Fibroblast of skin of right quadriceps (primary cell): ENCODE measurements around the gene LYSMD2.
"Not testable (repeated sequence)": the region's sequence is repeated elsewhere in the genome, so short reads cannot be mapped to it uniquely, and the experiment has no call there.

Experiments used
- DNase-seq: peaks from one replicate; pipeline ENCODE4 v3.0.0-alpha.2; 2013

The LYSMD2 gene

GRCh38 chr15:51737522-51738305, at the start of gene LYSMD2:
Gene LYSMD2 (minus strand): TSS chr15:51737655. CDS start chr15:51737622, 33 bp downstream.
- peak; percentile 57 for DNase-seq

GRCh38 chr15:51787130-51787529, 49.7 kb upstream of the LYSMD2 start:
- DNase-seq = not testable (repeated sequence)

GRCh38 chr15:51783967-51784366, 46.5 kb upstream of the LYSMD2 start:
- no peak for DNase-seq

GRCh38 chr15:51782357-51782896, 45.0 kb upstream of the LYSMD2 start:
- no peak for DNase-seq

GRCh38 chr15:51781506-51781905, 44.1 kb upstream of the LYSMD2 start:
- DNase-seq = no peak

- no peak for DNase-seq
Measured at GRCh38 chr15:51780636-51781035, 43.2 kb upstream of the LYSMD2 start.

GRCh38 chr15:51776952-51777569, 39.6 kb upstream of the LYSMD2 start:
- DNase-seq = peak; percentile 72

GRCh38 chr15:51775967-51776816, 38.7 kb upstream of the LYSMD2 start:
- peak; percentile 25 for DNase-seq

- DNase-seq = no peak
Measured at GRCh38 chr15:51774916-51775315, 37.5 kb upstream of the LYSMD2 start.

- no peak for DNase-seq
Measured at GRCh38 chr15:51771773-51772172, 34.3 kb upstream of the LYSMD2 start.

GRCh38 chr15:51770902-51771301, 33.4 kb upstream of the LYSMD2 start:
- DNase-seq = no peak

GRCh38 chr15:51768018-51768417, 30.6 kb upstream of the LYSMD2 start:
- DNase-seq = no peak

GRCh38 chr15:51766341-51766740, 28.9 kb upstream of the LYSMD2 start:
- no peak for DNase-seq

GRCh38 chr15:51765751-51766150, 28.3 kb upstream of the LYSMD2 start:
- no peak for DNase-seq

GRCh38 chr15:51760805-51761204, 23.4 kb upstream of the LYSMD2 start:
- no peak for DNase-seq

GRCh38 chr15:51759557-51760070, 22.2 kb upstream of the LYSMD2 start:
- peak; percentile 98 for DNase-seq

- peak; percentile 88 for DNase-seq
Measured at GRCh38 chr15:51758645-51759044, 21.2 kb upstream of the LYSMD2 start.

GRCh38 chr15:51757450-51757849, 20.0 kb upstream of the LYSMD2 start:
- DNase-seq = no peak

- no peak for DNase-seq
Measured at GRCh38 chr15:51756482-51756881, 19.0 kb upstream of the LYSMD2 start.

GRCh38 chr15:51755790-51756189, 18.3 kb upstream of the LYSMD2 start:
- no peak for DNase-seq

- no peak for DNase-seq
Measured at GRCh38 chr15:51754267-51754666, 16.8 kb upstream of the LYSMD2 start.

- no peak for DNase-seq
Measured at GRCh38 chr15:51752888-51753287, 15.4 kb upstream of the LYSMD2 start.
